Breast epithelium (tissue), 3 donors: Measurements from ENCODE around the gene ZNF554.

ENCODE experiments used
- POLR2A ChIP-seq: fragments of 450-650 bp; IDR thresholded peaks from one replicate; pipeline ENCODE4 v1.6.1; 2016; ENCODE audit warnings: antibody characterized with exemption, mild to moderate bottlenecking, moderate library complexity
- TF ChIP-seq, protein P1 (sequence below), 3 donors: fragments of 450-650 bp; IDR thresholded peaks; one replicate each; pipeline ENCODE4 v1.5.1; 2016 to 2017; ENCODE audit warnings: antibody characterized with exemption in 3 of 3, mild to moderate bottlenecking in 3 of 3, moderate library complexity in 3 of 3

DNA sequence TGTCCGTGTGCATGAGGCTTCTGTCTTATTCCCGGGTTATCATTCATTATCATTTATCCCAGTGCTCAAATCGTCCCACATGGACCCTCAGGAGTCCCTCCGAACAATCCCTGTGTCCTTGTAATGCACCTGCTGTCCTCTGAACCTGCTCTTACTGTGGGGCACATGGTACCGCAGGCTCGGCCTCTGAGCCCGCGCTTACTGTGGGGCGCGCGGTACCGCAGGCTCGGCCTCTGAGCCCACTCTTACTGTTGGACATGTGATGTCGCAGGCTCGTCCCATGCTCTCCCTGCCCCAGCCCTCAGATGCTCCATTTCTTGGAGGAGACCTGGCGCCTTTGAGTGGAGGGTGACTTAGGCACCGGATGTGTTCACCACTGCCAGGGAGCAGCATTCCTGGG lies 16.8 kb upstream of the ZNF554 start:
- TF ChIP-seq, protein P1, sequence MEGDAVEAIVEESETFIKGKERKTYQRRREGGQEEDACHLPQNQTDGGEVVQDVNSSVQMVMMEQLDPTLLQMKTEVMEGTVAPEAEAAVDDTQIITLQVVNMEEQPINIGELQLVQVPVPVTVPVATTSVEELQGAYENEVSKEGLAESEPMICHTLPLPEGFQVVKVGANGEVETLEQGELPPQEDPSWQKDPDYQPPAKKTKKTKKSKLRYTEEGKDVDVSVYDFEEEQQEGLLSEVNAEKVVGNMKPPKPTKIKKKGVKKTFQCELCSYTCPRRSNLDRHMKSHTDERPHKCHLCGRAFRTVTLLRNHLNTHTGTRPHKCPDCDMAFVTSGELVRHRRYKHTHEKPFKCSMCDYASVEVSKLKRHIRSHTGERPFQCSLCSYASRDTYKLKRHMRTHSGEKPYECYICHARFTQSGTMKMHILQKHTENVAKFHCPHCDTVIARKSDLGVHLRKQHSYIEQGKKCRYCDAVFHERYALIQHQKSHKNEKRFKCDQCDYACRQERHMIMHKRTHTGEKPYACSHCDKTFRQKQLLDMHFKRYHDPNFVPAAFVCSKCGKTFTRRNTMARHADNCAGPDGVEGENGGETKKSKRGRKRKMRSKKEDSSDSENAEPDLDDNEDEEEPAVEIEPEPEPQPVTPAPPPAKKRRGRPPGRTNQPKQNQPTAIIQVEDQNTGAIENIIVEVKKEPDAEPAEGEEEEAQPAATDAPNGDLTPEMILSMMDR (IDR thresholded peaks at IDR 0.05) = no peak
- no peak for TF ChIP-seq POLR2A
